Measurements from ENCODE around the gene FOXB2.
A peak's percentile ranks its signal among the peaks of the same experiment; 100 is the strongest.

FOXB2 gene

GRCh38 chr9:77013932-77014596 lies 5.4 kb upstream of the FOXB2 start:
- no peak for TF ChIP-seq CTCF (IDR thresholded peaks at IDR 0.05; ENCODE audit: unreplicated experiment in 3 of 3)
- peak overlapping the region; percentile 38 to 49 (median 43) for H3K4me3 Mint-ChIP-seq
- H3K36me3 Mint-ChIP-seq (ENCODE audit: low read depth) = no peaks in the 10 kb centered on the region
- no peak overlapping the region for H3K27ac Mint-ChIP-seq
- no peaks in the 10 kb centered on the region for H3K9me3 Mint-ChIP-seq
- H3K4me1 Mint-ChIP-seq = peaks cover 44% of the 10 kb centered on the region
- peaks cover 100% of the 10 kb centered on the region for H3K27me3 Mint-ChIP-seq (ENCODE audit: low read depth)

GRCh38 chr9:77014597-77015263 lies 4.7 kb upstream of the FOXB2 start:
- Mint-ChIP-seq H3K27me3 (ENCODE audit: low read depth) (peaks cover 100% of the 10 kb centered on the region), H3K4me3 (peak overlapping the region; percentile 43 to 64 (median 49)), H3K4me1 (peaks cover 45% of the 10 kb centered on the region), H3K27ac (no peak overlapping the region), H3K9me3 (no peaks in the 10 kb centered on the region), H3K36me3 (ENCODE audit: low read depth) (no peaks in the 10 kb centered on the region)
- peak; percentile 32 to 46 (median 34) for TF ChIP-seq CTCF (IDR thresholded peaks at IDR 0.05; ENCODE audit: unreplicated experiment in 3 of 3)

- peak overlapping the region; percentile 64 to 70 (median 66) for H3K4me3 Mint-ChIP-seq
- TF ChIP-seq CTCF (IDR thresholded peaks at IDR 0.05; ENCODE audit: unreplicated experiment in 3 of 3) = no peak
- H3K4me1 Mint-ChIP-seq = peaks cover 45% of the 10 kb centered on the region
- H3K36me3 Mint-ChIP-seq (ENCODE audit: low read depth) = no peaks in the 10 kb centered on the region
- H3K27ac Mint-ChIP-seq = no peak overlapping the region
- H3K27me3 Mint-ChIP-seq (ENCODE audit: low read depth) = peaks cover 98% of the 10 kb centered on the region
- no peaks in the 10 kb centered on the region for H3K9me3 Mint-ChIP-seq
These were observed 4.0 kb upstream of the FOXB2 start for GRCh38 chr9:77015327-77016048.

GRCh38 chr9:77016121-77016525 lies 3.3 kb upstream of the FOXB2 start:
- no peak for TF ChIP-seq CTCF (IDR thresholded peaks at IDR 0.05; ENCODE audit: unreplicated experiment in 3 of 3)
- Mint-ChIP-seq H3K27ac (no peak overlapping the region), H3K4me1 (peaks cover 46% of the 10 kb centered on the region), H3K9me3 (no peaks in the 10 kb centered on the region), H3K36me3 (ENCODE audit: low read depth) (no peaks in the 10 kb centered on the region), H3K4me3 (peak overlapping the region in 2 of 3 experiments; percentile 64 to 66), H3K27me3 (ENCODE audit: low read depth) (peaks cover 98% of the 10 kb centered on the region)

- H3K27ac Mint-ChIP-seq = no peak overlapping the region
- H3K36me3 Mint-ChIP-seq (ENCODE audit: low read depth) = no peaks in the 10 kb centered on the region
- H3K4me1 Mint-ChIP-seq = peaks cover 52% of the 10 kb centered on the region
- H3K9me3 Mint-ChIP-seq = no peaks in the 10 kb centered on the region
- peak overlapping the region; percentile 44 to 64 (median 47) for H3K4me3 Mint-ChIP-seq
- peaks cover 98% of the 10 kb centered on the region for H3K27me3 Mint-ChIP-seq (ENCODE audit: low read depth)
- TF ChIP-seq CTCF (IDR thresholded peaks at IDR 0.05; ENCODE audit: unreplicated experiment in 3 of 3) = no peak
These were observed 2.6 kb upstream of the FOXB2 start for GRCh38 chr9:77016526-77017504.
